Endothelial cell of umbilical vein (primary cell): ENCODE results near the gene MAGI1. TPM values are rescaled to one million over a fixed set of nuclear protein-coding genes. Genes with fewer than 3 reads are reported as not detected.

ENCODE experiments used
- BruUV-seq: library from RNA; stranded (reverse); fragments of 400-500 nt; replicated peaks from 2 replicates; lab custom pipeline; 2021; lab: Mats Ljungman, UMichigan
- CTCF ChIA-PET: fragments of 300-600, 350-600 bp; sonication (Branson Sonifier 250); formaldehyde crosslinking; loops from one replicate; lab custom pipeline; 2021; ENCODE audit warnings: antibody characterized with exemption, inconsistent platforms; lab: Charles Lee
- POLR2A ChIA-PET: fragments of 300-600, 350-600 bp; sonication (Branson Sonifier 250); formaldehyde crosslinking; loops from one replicate; lab custom pipeline; 2021; ENCODE audit warnings: antibody characterized with exemption, inconsistent platforms; lab: Charles Lee
- DNase-seq: peaks from one replicate; pipeline ENCODE4 v3.0.0-alpha.2; 2011; ENCODE audit warnings: low read depth, low spot score
- FAIRE-seq: peaks from 2 replicates; lab custom pipeline; 2011; peaks lifted over from hg19 to GRCh38; lab: Jason Lieb, UNC
- H2AFZ ChIP-seq: 2 replicates; pipeline ENCODE4 v1.6.0; 2012; ENCODE audit warnings: low read depth, low read length, control low read depth, inconsistent platforms
- H3K27ac ChIP-seq: 2 replicates; pipeline ENCODE4 v1.5.1; 2011; ENCODE audit warnings: low read depth, mild to moderate bottlenecking, control low read depth, low read length, moderate library complexity; ENCODE audit not compliant: insufficient read depth
- H3K27me3 ChIP-seq, 2 experiments: 2 replicates each; pipeline versions ENCODE4 v1.6.0 to v1.6.1; 2011; ENCODE audit warnings: low read length in 2 of 2, mixed read lengths in 1 of 2; ENCODE audit not compliant: control insufficient read depth in 2 of 2, insufficient read depth in 2 of 2
- H3K36me3 ChIP-seq, 2 experiments: 2 replicates in 1 of 2; 3 replicates in 1 of 2; pipeline ENCODE4 v1.5.1; 2011; ENCODE audit warnings: low read length in 2 of 2, mild to moderate bottlenecking in 1 of 2, moderate library complexity in 1 of 2; ENCODE audit not compliant: control insufficient read depth in 2 of 2, insufficient read depth in 2 of 2; ENCODE audit errors: extremely low read depth in 1 of 2
- H3K4me1 ChIP-seq: 3 replicates; pipeline ENCODE4 v1.5.1; 2011; ENCODE audit warnings: mild to moderate bottlenecking, low read length; ENCODE audit not compliant: control insufficient read depth, insufficient read depth; ENCODE audit errors: extremely low read depth
- H3K4me2 ChIP-seq: 2 replicates; pipeline ENCODE4 v1.6.1; 2011; ENCODE audit warnings: low read length, control low read depth, mixed read lengths; ENCODE audit not compliant: insufficient read depth
- H3K4me3 ChIP-seq, 3 experiments: fragments of 200-600 bp in 1 of 3; sonication (generic), shearing (Covaris generic) in 1 of 3; replicated peaks in 1 of 3; 2 replicates each; pipeline ENCODE4 v1.5.1; 2011 to 2016; ENCODE audit warnings: control low read depth in 3 of 3, low read length in 3 of 3, mild to moderate bottlenecking in 2 of 3, inconsistent platforms in 1 of 3, low read depth in 1 of 3, moderate library complexity in 1 of 3; ENCODE audit not compliant: insufficient read depth in 1 of 3
- H3K79me2 ChIP-seq: 2 replicates; pipeline ENCODE4 v1.6.0; 2012; ENCODE audit warnings: low read length, inconsistent platforms; ENCODE audit not compliant: control insufficient read depth, insufficient read depth
- H3K9ac ChIP-seq: replicated peaks from 2 replicates; pipeline ENCODE3; 2011; ENCODE audit warnings: low read length, control low read depth; ENCODE audit not compliant: insufficient read depth; ENCODE audit errors: extremely low read depth
- H3K9me1 ChIP-seq: replicated peaks from 3 replicates; pipeline ENCODE4 v1.6.0; 2011; ENCODE audit warnings: mild to moderate bottlenecking, low read length; ENCODE audit not compliant: control insufficient read depth, insufficient read depth; ENCODE audit errors: extremely low read depth
- H3K9me3 ChIP-seq: replicated peaks from 2 replicates; pipeline ENCODE4 v1.5.1; 2012; ENCODE audit warnings: low read length, inconsistent platforms; ENCODE audit not compliant: control insufficient read depth, insufficient read depth
- H4K20me1 ChIP-seq: replicated peaks from 2 replicates; pipeline ENCODE3; 2011; ENCODE audit warnings: mild to moderate bottlenecking, low read length; ENCODE audit not compliant: control insufficient read depth, insufficient read depth; ENCODE audit errors: extremely low read depth
- EZH2 ChIP-seq: IDR thresholded peaks from 2 replicates; pipeline ENCODE4 v1.6.1; 2012; ENCODE audit warnings: borderline replicate concordance, low read depth, mild to moderate bottlenecking, moderate library complexity, low read length, inconsistent platforms; ENCODE audit not compliant: severe bottlenecking
- FOS ChIP-seq: IDR thresholded peaks from 2 replicates; pipeline ENCODE4 v1.6.1; 2011; ENCODE audit warnings: mild to moderate bottlenecking, low read length, moderate library complexity, borderline replicate concordance; ENCODE audit not compliant: insufficient read depth
- JUN ChIP-seq: IDR thresholded peaks from 2 replicates; pipeline ENCODE4 v1.6.1; 2011; ENCODE audit warnings: borderline replicate concordance, low read depth; ENCODE audit not compliant: insufficient read length, insufficient read depth
- MYC ChIP-seq: IDR thresholded peaks from one replicate; pipeline ENCODE4 v1.6.1; 2011; ENCODE audit warnings: mild to moderate bottlenecking, low read depth, low read length
- POLR2A ChIP-seq: IDR thresholded peaks from 2 replicates; pipeline ENCODE4 v1.6.1; 2012; ENCODE audit warnings: low read depth, mild to moderate bottlenecking, control low read depth, low read length
- POLR2AphosphoS5 ChIP-seq: IDR thresholded peaks from 2 replicates; pipeline ENCODE4 v1.6.1; 2012; ENCODE audit warnings: low read depth, mild to moderate bottlenecking, control low read depth, low read length, moderate library complexity; ENCODE audit not compliant: insufficient read depth
- dilution Hi-C: fragments of 300-500 bp; cut with MboI; formaldehyde crosslinking; loops from one replicate; pipeline ENCODE4 v1.15.0; 2019; ENCODE audit warnings: low sequenced_read_pairs; ENCODE audit not compliant: extremely low pct_ligation_motif_present
- intact Hi-C: fragments of 100-400 bp; cut with micrococcal nuclease; formaldehyde crosslinking; loops from one replicate; pipeline ENCODE4 v1.10.0; 2022
- polyA plus RNA-seq, 4 experiments: library from polyadenylated mRNA; depleted of rRNA in 3 of 4; stranded (reverse) in 3 of 4; unstranded in 1 of 4; fragments of >200 nt; gene quantifications; 2 replicates each; pipeline versions ENCODE4 v1.2.1 to v1.2.3, GENCODE V29; 2011 to 2012; ENCODE audit warnings: missing spikeins in 1 of 4
- total RNA-seq: library from RNA; stranded (reverse); gene quantifications from 2 replicates; pipeline ENCODE4 v1.2.3, GENCODE V29; 2021
- TF ChIP-seq, protein P1 (sequence below): IDR thresholded peaks from 2 replicates; pipeline ENCODE4 v1.6.1; 2011; ENCODE audit not compliant: insufficient read depth, insufficient read length
- TF ChIP-seq, protein P2 (sequence below), 2 donors: IDR thresholded peaks; 1 replicate in 1 of 2; 2 replicates in 1 of 2; pipeline ENCODE4 v1.5.1; 2011; ENCODE audit warnings: low read length in 2 of 2, mild to moderate bottlenecking in 2 of 2, moderate library complexity in 2 of 2, control low read depth in 1 of 2, inconsistent platforms in 1 of 2, low read depth in 1 of 2; ENCODE audit not compliant: insufficient read depth in 1 of 2; ENCODE audit errors: extremely low read depth in 1 of 2

MAGI1 gene
- total and polyA plus RNA-seq, 2 donors (not counting 3 experiments of a cell fraction or from before 2014, with no cell fraction given): 10.1 to 47.9 TPM

DNA sequence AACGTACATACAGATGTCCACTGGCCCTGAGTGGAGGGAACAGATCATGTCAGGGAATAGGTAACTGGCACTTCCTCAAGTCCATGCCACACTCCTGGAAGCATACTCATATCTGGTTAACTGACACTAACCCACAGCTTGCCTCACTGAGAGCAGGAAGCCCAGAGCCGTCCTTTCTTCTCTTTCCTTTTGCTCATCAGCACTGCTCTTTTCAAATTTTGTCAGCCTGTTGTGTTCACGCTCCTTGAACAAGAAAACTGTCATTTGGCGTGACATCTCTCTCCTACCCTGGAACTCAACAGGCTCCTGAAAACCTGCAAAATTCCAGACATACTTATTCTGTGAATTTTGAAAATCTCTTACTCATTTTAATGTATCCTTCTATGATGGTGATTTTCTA lies 360.2 kb downstream of the MAGI1 start:
- ChIA-PET POLR2A (no interaction called here), CTCF (interaction anchor here (1.2 kb wide), 1 partner anchor 239 kb away, joined by 6 read pairs; no protein-coding TSS in a partner anchor)
- no peak overlapping the region for H2AFZ ChIP-seq
- no peak overlapping the region for H3K9ac ChIP-seq
- H3K27me3 ChIP-seq: no peaks in the 10 kb centered on the region
- BruUV-seq: no TSS peak
- dilution Hi-C loops: no loop called here
- intact Hi-C loops: no loop called here
- no peak for TF ChIP-seq POLR2A
- TF ChIP-seq POLR2AphosphoS5: no peak
- TF ChIP-seq, protein P1, sequence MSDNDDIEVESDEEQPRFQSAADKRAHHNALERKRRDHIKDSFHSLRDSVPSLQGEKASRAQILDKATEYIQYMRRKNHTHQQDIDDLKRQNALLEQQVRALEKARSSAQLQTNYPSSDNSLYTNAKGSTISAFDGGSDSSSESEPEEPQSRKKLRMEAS: no peak
- no peak for TF ChIP-seq EZH2
- TF ChIP-seq FOS: no peak
- TF ChIP-seq JUN: no peak
- TF ChIP-seq, protein P2, sequence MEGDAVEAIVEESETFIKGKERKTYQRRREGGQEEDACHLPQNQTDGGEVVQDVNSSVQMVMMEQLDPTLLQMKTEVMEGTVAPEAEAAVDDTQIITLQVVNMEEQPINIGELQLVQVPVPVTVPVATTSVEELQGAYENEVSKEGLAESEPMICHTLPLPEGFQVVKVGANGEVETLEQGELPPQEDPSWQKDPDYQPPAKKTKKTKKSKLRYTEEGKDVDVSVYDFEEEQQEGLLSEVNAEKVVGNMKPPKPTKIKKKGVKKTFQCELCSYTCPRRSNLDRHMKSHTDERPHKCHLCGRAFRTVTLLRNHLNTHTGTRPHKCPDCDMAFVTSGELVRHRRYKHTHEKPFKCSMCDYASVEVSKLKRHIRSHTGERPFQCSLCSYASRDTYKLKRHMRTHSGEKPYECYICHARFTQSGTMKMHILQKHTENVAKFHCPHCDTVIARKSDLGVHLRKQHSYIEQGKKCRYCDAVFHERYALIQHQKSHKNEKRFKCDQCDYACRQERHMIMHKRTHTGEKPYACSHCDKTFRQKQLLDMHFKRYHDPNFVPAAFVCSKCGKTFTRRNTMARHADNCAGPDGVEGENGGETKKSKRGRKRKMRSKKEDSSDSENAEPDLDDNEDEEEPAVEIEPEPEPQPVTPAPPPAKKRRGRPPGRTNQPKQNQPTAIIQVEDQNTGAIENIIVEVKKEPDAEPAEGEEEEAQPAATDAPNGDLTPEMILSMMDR (IDR thresholded peaks at IDR 0.05; ENCODE audit: extremely low read depth in 1 of 2, insufficient read depth in 1 of 2, low read depth in 1 of 2, low read length in 2 of 2): no peak
- no peak for TF ChIP-seq MYC
- no peaks in the 10 kb centered on the region for H3K9me3 ChIP-seq
- no peak overlapping the region for H3K4me2 ChIP-seq
- H3K79me2 ChIP-seq: no peaks in the 10 kb centered on the region
- no peak for FAIRE-seq
- peaks cover 4% of the 10 kb centered on the region for H4K20me1 ChIP-seq
- no peak overlapping the region for H3K27ac ChIP-seq
- H3K4me1 ChIP-seq: no peaks in the 10 kb centered on the region
- no peaks in the 10 kb centered on the region for H3K36me3 ChIP-seq
- no peak for DNase-seq
- no peak overlapping the region for H3K4me3 ChIP-seq
- no peaks in the 10 kb centered on the region for H3K9me1 ChIP-seq
